ENCODE measurements around the gene DPYSL3.

DPYSL3 gene

DNA sequence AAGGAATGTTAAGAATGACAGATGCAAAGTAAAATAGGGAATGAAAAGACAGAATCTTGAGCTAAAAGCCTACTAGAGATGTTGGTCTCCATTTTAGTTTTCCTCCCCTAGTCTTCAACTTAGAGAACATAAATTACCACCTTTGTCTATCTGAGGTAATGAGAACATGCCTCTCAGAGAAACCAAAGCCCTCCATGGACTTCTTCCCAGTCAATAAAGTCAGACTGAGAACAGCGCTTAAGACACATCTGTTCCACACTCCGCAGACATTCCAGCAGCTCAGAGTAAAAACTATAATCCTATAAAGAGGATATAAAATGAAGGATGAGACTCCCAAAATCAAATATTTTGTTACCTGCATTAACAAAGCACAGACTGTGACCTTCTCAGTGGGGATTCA is 79.2 kb downstream of the DPYSL3 start:
- TF ChIP-seq, protein P1, sequence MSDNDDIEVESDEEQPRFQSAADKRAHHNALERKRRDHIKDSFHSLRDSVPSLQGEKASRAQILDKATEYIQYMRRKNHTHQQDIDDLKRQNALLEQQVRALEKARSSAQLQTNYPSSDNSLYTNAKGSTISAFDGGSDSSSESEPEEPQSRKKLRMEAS (IDR thresholded peaks at IDR 0.05; ENCODE audit: low read depth, low read length) = no peak
- TF ChIP-seq MYC (IDR thresholded peaks at IDR 0.05; ENCODE audit: low read depth, low read length) = no peak
- TF ChIP-seq POLR2A (IDR thresholded peaks at IDR 0.05; ENCODE audit: extremely low read depth, insufficient read length) = no peak
- TF ChIP-seq, protein P2, sequence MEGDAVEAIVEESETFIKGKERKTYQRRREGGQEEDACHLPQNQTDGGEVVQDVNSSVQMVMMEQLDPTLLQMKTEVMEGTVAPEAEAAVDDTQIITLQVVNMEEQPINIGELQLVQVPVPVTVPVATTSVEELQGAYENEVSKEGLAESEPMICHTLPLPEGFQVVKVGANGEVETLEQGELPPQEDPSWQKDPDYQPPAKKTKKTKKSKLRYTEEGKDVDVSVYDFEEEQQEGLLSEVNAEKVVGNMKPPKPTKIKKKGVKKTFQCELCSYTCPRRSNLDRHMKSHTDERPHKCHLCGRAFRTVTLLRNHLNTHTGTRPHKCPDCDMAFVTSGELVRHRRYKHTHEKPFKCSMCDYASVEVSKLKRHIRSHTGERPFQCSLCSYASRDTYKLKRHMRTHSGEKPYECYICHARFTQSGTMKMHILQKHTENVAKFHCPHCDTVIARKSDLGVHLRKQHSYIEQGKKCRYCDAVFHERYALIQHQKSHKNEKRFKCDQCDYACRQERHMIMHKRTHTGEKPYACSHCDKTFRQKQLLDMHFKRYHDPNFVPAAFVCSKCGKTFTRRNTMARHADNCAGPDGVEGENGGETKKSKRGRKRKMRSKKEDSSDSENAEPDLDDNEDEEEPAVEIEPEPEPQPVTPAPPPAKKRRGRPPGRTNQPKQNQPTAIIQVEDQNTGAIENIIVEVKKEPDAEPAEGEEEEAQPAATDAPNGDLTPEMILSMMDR (IDR thresholded peaks at IDR 0.05; ENCODE audit: low read depth, low read length) = no peak
- no peak overlapping the region for H3K4me3 ChIP-seq (ENCODE audit: low read depth, low read length)
- DNase-seq (ENCODE audit: low read depth) = no peak

DNA sequence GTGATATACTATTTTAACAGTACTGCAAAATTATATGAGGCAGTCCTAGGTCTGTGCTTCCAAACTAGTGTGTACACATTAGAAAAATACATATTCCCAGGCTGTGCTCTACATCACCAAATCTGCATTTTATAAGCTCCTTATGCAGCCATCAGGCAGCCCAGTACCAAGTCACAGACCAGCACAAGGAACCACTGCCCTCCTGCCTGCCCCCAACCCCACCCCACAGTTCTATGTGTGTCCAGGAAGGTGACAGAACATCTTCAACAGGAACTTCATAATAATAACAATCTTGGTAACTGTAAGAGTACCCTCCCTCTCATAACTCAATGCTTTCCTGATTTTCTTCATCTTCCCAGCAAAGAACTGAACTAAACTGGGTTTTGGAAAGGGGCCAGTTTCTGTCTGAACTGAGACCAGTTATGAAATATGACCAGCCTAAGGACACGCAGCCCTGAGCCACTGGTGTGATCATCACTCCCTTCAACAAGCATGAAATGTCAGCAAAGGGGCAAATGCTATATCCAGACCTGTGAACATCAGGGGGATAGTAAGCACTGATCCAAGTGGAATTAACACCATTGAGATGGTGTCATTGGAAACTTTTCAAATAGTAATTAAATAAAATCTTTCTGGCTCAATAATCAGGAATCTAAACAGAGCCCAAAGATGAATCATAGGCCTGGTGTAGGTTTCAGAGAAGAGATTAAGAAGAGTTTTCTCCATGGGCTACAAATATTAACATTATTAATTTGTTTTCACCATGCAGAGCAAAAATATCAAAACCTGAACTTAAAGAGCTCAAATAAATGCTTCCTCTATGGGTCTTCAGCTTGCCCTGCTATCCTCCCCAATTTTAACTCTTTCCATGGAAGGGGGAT is 82.1 kb downstream of the DPYSL3 start:
- TF ChIP-seq, protein P2 (IDR thresholded peaks at IDR 0.05; ENCODE audit: low read depth, low read length) = no peak
- TF ChIP-seq POLR2A (IDR thresholded peaks at IDR 0.05; ENCODE audit: extremely low read depth, insufficient read length) (no peak), MYC (IDR thresholded peaks at IDR 0.05; ENCODE audit: low read depth, low read length) (no peak)
- TF ChIP-seq, protein P1 (IDR thresholded peaks at IDR 0.05; ENCODE audit: low read depth, low read length) = no peak
- no peak overlapping the region for H3K4me3 ChIP-seq (ENCODE audit: low read depth, low read length)
- no peak for DNase-seq (ENCODE audit: low read depth)

DNA sequence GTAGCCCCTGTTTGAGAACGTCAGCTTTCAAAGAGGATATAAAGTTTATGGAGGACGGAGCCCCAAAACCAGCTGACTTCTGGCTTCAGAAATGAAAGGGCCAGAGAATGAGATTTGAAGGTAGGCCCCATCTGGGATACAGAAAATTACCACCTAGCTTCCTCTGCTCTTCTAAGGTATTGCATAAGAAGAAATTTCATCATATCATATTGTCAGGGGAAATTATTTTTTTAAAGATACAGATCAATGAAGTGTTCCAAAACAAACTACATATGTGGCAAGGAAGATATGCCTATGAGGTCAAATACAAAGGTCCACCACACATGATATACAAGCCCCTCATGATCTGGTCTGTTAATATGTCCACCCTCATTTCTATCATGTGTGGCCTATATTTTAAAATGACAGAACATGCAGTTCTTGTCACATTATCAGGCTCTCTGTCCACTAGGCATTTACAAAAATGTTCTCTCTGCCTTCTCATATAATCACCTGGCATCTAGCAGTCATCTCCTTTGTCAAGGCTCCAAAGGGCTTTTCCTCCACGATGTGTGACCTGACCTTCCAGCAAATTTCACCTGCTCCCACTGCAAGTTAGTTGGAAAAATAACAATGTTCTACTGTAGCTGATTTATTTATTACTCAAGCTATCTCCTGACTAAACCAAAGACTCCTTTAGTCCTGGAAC is 83.1 kb downstream of the DPYSL3 start:
- TF ChIP-seq MYC (IDR thresholded peaks at IDR 0.05; ENCODE audit: low read depth, low read length) (no peak), POLR2A (IDR thresholded peaks at IDR 0.05; ENCODE audit: extremely low read depth, insufficient read length) (no peak)
- TF ChIP-seq, protein P2 (IDR thresholded peaks at IDR 0.05; ENCODE audit: low read depth, low read length) = no peak
- TF ChIP-seq, protein P1 (IDR thresholded peaks at IDR 0.05; ENCODE audit: low read depth, low read length) = no peak
- H3K4me3 ChIP-seq (ENCODE audit: low read depth, low read length) = no peak overlapping the region
- no peak for DNase-seq (ENCODE audit: low read depth)

DNA sequence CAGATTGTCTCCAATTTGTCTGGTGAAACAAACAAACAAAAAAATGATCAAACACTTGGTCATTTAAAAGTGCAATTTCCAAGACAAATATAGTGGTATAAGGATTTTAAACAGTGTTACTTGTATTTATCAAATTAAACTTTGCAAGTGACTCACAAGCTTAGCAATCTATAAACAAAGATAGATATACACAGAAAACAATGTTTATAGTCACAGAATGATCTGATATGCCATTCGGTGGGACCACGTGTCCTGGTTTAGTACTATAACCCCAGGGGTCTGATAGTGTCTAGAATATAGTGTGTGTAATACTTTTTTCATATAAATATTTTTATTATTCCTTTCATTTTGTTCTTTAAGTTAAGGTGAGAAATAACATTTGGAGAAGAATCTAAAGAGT is 91.3 kb downstream of the DPYSL3 start:
- no peak for TF ChIP-seq MYC (IDR thresholded peaks at IDR 0.05; ENCODE audit: low read depth, low read length)
- TF ChIP-seq, protein P1 (IDR thresholded peaks at IDR 0.05; ENCODE audit: low read depth, low read length) = no peak
- no peak for TF ChIP-seq POLR2A (IDR thresholded peaks at IDR 0.05; ENCODE audit: extremely low read depth, insufficient read length)
- TF ChIP-seq, protein P2 (IDR thresholded peaks at IDR 0.05; ENCODE audit: low read depth, low read length) = no peak
- no peak for DNase-seq (ENCODE audit: low read depth)
- no peak overlapping the region for H3K4me3 ChIP-seq (ENCODE audit: low read depth, low read length)

DNA sequence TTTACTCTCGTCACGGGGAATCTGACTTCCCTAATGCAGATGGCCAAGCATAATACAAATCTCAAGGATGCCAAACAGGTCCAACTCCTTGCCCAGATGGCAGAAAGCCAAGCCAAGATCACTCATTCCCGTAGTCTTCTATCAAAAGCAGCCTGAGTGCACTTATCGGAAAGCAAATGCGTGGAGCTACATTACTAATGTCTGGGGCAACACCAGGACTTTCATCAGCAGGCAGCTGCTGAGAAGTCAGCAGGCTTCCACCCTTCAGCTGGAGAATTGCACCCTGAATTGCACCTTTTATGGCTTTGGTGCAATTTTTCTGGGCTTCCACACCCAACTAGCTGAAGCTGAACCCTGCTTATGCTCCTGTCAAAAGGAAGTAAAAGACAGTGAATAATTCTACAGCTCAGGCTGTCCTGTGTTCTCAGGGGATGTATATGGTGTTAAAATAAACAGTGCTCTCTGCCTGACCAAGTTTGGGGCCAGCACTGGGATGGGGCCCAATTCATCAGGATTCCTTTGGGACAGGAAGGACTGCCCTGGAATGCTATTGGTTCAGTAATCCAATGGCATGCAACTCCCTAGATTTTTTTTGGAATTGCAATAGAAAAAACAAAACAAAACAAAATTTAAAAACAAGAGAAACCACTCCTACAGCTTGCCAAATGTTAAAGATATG is 92.6 kb downstream of the DPYSL3 start:
- no peak for DNase-seq (ENCODE audit: low read depth)
- TF ChIP-seq POLR2A (IDR thresholded peaks at IDR 0.05; ENCODE audit: extremely low read depth, insufficient read length) = no peak
- TF ChIP-seq, protein P2 (IDR thresholded peaks at IDR 0.05; ENCODE audit: low read depth, low read length) = no peak
- TF ChIP-seq, protein P1 (IDR thresholded peaks at IDR 0.05; ENCODE audit: low read depth, low read length) = no peak
- TF ChIP-seq MYC (IDR thresholded peaks at IDR 0.05; ENCODE audit: low read depth, low read length) = no peak
- no peak overlapping the region for H3K4me3 ChIP-seq (ENCODE audit: low read depth, low read length)

Data from NB4 (cell line).